Stimulated activated CD4-positive, alpha-beta T cell treated with anti-CD3 and anti-CD28 coated beads, Interleukin-2, amount 100 ng/mL, for 4 hours (primary cell): ENCODE measurements around the gene ADAM11.
A peak's percentile ranks its signal among the peaks of the same experiment; 100 is the strongest.
"Not testable (repeated sequence)": the region's sequence is repeated elsewhere in the genome, so short reads cannot be mapped to it uniquely, and the experiment has no call there.

Experiments used
- DNase-seq: peaks from one replicate; pipeline ENCODE4 v3.0.0-alpha.2; 2020; ENCODE audit warnings: low read depth

ADAM11 gene

GRCh38 chr17:44795928-44796327 lies 37.1 kb downstream of the ADAM11 start:
- DNase-seq = no peak

GRCh38 chr17:44796731-44797130 lies 37.9 kb downstream of the ADAM11 start:
- DNase-seq = no peak

- no peak for DNase-seq
Measured at GRCh38 chr17:44797802-44798201, 39.0 kb downstream of the ADAM11 start.

- no peak for DNase-seq
Measured at GRCh38 chr17:44798356-44798755, 39.6 kb downstream of the ADAM11 start.

- no peak for DNase-seq
Measured at GRCh38 chr17:44801880-44802279, 43.1 kb downstream of the ADAM11 start.

GRCh38 chr17:44804302-44805089 lies 45.7 kb downstream of the ADAM11 start:
- no peak for DNase-seq

- DNase-seq = no peak
Measured at GRCh38 chr17:44807093-44807816, 48.5 kb downstream of the ADAM11 start.

GRCh38 chr17:44807817-44808155 lies 49.0 kb downstream of the ADAM11 start:
- no peak for DNase-seq

GRCh38 chr17:44808156-44808555 lies 49.4 kb downstream of the ADAM11 start:
- no peak for DNase-seq

- not testable (repeated sequence) for DNase-seq
Measured at GRCh38 chr17:44808656-44809388, 50.0 kb downstream of the ADAM11 start.

- DNase-seq = no peak
Measured at GRCh38 chr17:44812263-44812662, 53.5 kb downstream of the ADAM11 start.

- not testable (repeated sequence) for DNase-seq
Measured at GRCh38 chr17:44818508-44818907, 59.7 kb downstream of the ADAM11 start.

GRCh38 chr17:44820631-44821212 lies 61.9 kb downstream of the ADAM11 start:
- DNase-seq = no peak

- DNase-seq = not testable (repeated sequence)
Measured at GRCh38 chr17:44825236-44825635, 66.4 kb downstream of the ADAM11 start.

GRCh38 chr17:44826123-44826790 lies 67.5 kb downstream of the ADAM11 start:
- no peak for DNase-seq

GRCh38 chr17:44827863-44828262 lies 69.1 kb downstream of the ADAM11 start:
- DNase-seq = no peak

GRCh38 chr17:44828919-44829522 lies 70.2 kb downstream of the ADAM11 start:
- no peak for DNase-seq

GRCh38 chr17:44829523-44830358 lies 71.0 kb downstream of the ADAM11 start, which contains the start of gene GJC1:
Gene GJC1, minus strand, starts transcription at chr17:44830287. Its CDS starts 24,470 bp downstream, at chr17:44805817.
- peak; percentile 29 for DNase-seq

- DNase-seq = no peak
Measured at GRCh38 chr17:44830359-44831288, 71.8 kb downstream of the ADAM11 start.
